Hypothalamus (tissue), 51 donors: ENCODE measurements around the gene LIMS1.
"Not testable (repeated sequence)": the region's sequence is repeated elsewhere in the genome, so short reads cannot be mapped to it uniquely, and the experiment has no call there.

Source experiments
- DNase-seq, 51 donors: peaks; one replicate each; lab custom pipeline; 2025; lab: John Stamatoyannopoulos, UW

The LIMS1 gene

DNA sequence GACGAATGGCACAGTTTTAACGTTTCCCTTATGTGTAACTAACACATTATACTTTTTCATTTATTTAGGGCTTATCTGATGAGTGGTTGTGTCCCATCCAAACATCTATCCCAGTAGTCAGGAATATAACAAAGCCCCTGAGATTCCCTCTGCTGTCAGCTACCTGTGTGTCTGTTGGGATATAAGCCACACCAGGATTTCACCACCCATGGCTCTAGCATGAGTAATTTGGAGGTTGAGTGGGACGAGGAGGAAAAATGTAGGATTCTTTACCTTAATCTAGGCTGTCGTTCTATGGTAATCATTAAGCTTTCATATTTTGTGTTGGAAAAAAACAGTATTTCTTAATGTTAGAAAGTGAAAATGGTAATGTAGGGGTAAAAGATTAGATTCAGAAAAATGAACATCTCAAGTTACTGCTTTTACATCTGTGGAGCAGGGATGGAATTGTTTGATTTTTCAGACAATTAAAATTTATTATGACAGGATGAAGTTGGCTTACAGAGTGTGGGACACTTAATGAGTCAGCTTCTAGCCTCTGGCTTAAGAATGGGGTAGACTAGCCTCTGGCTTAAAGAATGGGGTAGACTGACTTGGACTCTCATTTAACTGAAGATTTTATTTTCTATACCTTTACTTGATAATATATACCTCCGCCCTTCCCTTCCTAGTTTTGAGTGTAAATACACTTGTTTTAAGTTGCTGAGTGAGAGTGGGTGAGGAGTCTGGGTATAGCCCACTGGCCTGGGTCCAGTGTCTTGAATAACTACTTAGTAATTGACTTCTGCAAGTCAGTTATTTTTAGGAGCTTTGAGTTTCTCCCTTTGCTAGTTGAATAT, 96.5 kb downstream of the LIMS1 start:
- DNase-seq: no peak

DNA sequence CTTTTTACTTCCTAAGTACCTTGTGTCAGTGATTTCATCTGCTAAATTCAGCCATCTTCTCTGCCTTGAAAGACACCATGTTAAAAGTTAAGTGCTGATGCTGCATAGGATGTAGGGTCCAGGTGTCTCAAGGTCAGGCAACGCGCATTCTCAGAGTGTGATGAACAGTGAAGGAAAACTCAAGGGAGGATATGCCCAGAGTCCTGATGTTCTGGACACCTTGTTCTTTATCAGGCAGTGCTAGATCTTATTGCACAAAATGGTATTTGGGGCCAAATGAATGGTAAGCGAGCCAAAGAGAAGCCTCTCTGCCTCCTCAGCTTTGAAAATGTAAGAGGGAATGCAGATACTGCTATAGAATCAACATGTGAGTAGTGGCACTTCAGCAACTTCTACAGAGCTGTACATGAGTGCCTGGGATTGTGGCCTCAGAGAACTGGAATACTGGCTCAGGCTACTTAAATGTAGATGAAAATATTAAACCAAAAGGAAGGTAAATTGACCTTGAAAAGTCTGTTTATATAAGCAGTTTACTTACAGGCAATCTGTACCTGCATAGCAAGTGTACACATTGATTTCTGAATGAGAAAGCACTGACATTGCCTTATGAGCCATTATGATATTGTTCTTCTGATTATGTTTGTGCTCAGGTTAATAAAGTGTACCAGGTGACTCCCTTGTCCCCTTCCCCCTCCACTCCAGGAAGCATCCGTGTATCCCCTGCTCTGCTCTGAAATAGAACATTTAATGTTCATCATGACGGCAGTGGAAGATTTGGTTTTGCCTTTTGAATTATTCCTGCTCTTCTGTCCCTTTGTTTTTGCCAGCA, 98.3 kb downstream of the LIMS1 start:
- DNase-seq: no peak

- DNase-seq: no peak
Measured at GRCh38 chr2:108633409-108633808, 99.1 kb downstream of the LIMS1 start.

- DNase-seq: no peak
Measured at GRCh38 chr2:108634011-108634410, 99.7 kb downstream of the LIMS1 start.

DNA sequence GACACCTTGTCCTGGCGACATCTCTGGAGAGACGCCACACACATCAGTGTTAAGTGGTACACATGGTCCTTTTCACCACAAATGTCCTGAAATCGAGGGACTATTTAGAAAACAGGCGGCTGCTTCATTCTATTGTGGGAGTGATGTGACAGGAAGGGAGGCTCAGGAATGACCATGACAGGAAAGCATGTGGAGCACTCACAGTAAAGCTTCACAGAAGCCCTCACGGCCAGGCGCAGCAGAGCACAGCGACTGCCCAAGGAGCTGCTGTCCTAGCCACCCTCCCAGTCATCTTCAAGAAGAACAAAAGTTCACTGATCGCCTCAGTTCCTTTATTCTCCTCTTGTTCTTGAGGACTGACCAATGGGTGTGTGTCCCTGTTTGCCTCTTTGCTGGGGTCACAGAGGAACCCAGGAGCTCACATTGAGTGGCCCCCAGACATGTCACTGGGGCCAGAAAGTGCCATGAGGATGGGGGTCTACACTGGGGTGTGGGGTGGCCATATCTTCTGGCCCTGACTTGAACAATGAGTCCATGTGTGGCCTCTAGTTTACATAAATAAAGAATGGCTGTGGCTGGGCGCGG, 100.4 kb downstream of the LIMS1 start:
- DNase-seq: no peak

- DNase-seq: peak in 3 of 51 donors; percentile 25 to 65 (median 62)
Measured at GRCh38 chr2:108635630-108636354, 101.5 kb downstream of the LIMS1 start.

GRCh38 chr2:108637304-108637669, 103.0 kb downstream of the LIMS1 start:
- peak in 10 of 51 donors; percentile 12 to 39 (median 22) for DNase-seq

- DNase-seq: no peak
Measured at GRCh38 chr2:108640731-108641130, 106.5 kb downstream of the LIMS1 start.

DNA sequence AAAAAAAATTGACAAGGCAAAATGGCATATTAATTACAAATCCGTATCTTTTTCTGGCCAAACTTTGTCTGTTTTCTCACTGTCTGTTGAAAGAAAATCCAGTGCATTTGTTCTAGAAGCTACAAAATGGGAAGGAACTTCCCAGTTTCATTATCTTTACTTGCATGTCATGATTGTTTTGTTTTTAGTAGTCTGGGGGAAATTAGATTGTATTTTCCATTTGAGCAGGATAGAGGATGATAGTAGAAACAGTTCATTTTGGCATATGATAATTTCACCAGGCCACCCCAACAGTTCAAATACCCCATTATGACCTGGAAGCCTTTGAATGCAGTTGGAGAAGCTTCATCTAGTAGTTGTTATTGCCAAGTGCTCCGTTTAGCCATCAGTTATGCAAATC, 107.5 kb downstream of the LIMS1 start:
- no peak for DNase-seq

DNA sequence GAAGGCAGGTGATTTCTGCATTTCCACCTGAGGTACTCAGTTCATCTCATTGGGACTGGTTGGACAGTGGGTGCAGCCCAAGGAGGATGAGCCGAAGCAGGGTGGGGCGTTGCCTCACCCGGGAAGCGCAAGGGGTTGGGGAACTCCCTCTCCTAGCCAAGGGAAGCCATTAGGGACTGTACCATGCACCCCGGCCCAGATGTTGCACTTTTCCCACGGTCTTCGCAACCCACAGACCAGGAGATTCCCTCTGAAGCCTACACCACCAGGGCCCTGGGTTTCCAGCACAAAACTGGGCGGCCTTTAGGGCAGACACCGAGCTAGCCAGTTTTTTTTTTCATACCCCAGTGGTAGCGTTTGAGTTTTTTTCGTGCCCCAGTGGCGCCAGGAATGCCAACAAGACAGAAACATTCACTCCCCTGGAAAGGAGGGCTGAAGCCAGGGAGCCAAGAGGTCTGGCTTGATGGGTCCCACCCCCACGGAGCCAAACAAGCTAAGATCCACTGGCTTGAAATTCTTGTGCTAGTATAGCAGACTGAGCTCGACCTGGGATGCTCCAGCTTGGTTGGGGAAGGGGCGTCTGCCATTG, 109.1 kb downstream of the LIMS1 start:
- DNase-seq: no peak

DNA sequence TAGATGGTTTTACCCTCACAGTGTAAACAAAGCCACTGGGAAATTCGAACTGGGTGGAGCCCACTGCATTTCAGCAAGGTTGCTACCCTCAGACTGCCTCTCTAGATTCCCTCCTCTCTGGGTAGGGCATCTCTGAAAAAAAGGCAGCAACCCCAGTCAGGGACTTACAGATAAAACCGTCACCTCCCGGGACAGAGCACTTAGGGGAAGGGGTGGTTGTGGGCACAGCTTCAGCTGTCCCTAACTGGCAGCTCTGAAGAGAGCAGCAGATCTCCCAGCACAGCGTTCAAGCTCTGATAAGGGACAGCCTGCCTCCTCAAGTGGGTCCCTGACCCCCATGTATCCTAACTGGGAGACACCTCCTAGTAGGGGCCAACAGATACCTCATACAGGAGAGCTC, 109.6 kb downstream of the LIMS1 start:
- DNase-seq: not testable (repeated sequence)

DNA sequence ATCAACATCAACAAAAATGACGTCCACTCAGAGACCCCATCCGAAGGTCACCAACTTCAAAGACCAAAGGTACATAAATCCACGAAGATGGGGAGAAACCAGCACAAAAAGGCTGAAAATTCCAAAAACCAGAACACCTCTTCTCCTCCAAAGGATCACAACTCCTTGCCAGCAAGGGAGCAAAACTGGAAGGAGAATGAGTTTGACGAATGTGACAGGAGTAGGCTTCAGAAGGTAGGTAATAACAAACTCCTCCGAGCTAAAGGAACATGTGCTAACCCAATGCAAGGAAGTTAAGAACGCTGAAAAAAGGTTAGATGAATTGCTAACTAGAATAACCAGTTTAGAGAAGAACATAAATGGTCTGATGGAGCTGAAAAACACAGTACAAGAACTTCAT, 110.2 kb downstream of the LIMS1 start:
- DNase-seq: not testable (repeated sequence)

DNA sequence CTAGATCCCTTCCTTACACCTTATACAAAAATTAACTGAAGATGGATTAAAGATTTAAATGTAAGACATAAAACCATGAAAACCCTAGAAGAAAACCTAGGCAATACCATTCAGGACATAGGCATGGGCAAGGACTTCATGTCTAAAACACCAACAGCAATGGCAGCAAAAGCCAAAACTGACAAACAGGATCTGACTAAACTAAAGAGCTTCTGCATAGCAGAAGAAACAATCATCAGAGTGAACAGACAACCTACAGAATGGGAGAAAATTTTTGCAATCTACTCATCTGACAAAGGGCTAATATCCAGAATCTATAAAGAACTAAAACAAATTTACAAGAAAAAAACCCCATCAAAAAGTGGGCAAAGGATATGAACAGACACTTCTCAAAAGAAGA, 114.5 kb downstream of the LIMS1 start:
- not testable (repeated sequence) for DNase-seq

DNA sequence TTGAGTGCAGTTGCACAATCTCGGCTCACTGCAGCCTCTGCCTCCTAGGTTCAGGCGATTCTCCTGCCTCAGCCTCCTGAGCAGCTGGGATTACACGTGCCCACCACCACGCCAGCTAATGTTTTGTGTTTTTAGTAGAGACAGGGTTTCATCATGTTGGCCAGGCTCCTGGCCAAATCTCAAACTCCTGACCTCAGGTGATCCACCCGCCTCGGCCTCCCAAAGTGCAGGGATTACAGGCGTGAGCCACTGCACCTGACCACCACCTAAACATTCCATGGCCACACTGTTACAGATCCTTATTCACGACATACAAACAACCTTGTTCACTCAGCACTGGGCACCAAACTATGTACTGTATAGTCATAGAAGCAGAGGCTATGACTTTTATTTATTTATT, 116.2 kb downstream of the LIMS1 start:
- DNase-seq: not testable (repeated sequence)

- not testable (repeated sequence) for DNase-seq
Measured at GRCh38 chr2:108651468-108651867, 117.2 kb downstream of the LIMS1 start.

DNA sequence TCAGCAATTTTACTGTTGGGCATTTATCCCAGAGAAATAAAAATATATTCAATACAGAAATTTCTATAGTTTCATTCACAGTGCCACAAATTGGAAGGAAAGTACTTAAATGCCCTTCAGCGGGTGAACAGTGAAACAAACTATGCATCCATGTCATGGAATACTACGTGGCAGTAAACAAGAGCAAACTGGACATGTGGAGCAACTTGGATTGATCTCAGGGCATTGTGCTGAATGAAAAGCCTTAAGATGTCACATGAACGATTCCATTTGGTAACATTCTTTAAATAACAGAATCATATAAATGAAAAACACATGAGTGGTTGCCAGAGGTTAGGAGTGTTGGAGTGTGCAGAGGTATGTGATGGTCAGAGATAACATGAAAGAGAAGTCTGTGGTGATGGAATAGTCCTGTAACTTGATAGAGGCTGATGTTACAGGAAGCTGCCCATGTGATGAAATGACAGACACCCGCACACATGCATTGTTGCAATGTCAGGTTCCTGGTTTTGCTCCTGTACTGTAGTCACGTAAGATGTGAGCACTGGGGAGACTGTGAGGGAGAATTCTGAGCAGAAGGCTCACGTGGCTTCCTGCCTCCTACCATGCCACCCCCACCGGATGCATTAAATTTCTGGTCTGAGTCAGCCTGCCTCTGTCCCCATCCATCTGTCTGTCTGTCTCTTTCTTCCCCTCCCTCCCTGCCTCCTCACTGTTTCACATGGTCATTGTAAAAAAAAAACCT, 118.1 kb downstream of the LIMS1 start:
- peak in 2 of 51 donors; percentile 36 to 37 for DNase-seq

- not testable (repeated sequence) for DNase-seq
Measured at GRCh38 chr2:108653425-108653824, 119.2 kb downstream of the LIMS1 start.

GRCh38 chr2:108653849-108654248, 119.6 kb downstream of the LIMS1 start:
- not testable (repeated sequence) for DNase-seq

- peak in 19 of 51 donors; percentile 13 to 49 (median 19) for DNase-seq
Measured at GRCh38 chr2:108654521-108655125, 120.4 kb downstream of the LIMS1 start.
